Small intestine (tissue), 7 donors: ENCODE results near the gene ST7. TPM values are rescaled to one million over a fixed set of nuclear protein-coding genes. Genes with fewer than 3 reads are reported as not detected.

Experiments
- DNase-seq, 2 donors: peaks; one replicate each; pipeline versions ENCODE4 v3.0.0 to v3.0.0-alpha.2; 2013
- FAIRE-seq: peaks from 2 replicates; lab custom pipeline; 2012; peaks lifted over from hg19 to GRCh38; lab: Jason Lieb, UNC
- H3K27ac ChIP-seq, 3 donors: one replicate each; pipeline ENCODE4 v1.5.1; 2013; ENCODE audit warnings: low read length in 2 of 3, mild to moderate bottlenecking in 2 of 3, control low read depth in 1 of 3, inconsistent platforms in 1 of 3, low read depth in 1 of 3, moderate library complexity in 1 of 3
- H3K27me3 ChIP-seq, 3 donors: one replicate each; pipeline ENCODE4 v1.6.1; 2013; ENCODE audit warnings: low read length in 3 of 3, inconsistent platforms in 1 of 3; ENCODE audit not compliant: control insufficient read depth in 3 of 3, insufficient read depth in 3 of 3
- H3K36me3 ChIP-seq, 3 donors: one replicate each; pipeline ENCODE4 v1.6.1; 2013; ENCODE audit warnings: low read length in 3 of 3, inconsistent platforms in 1 of 3, low read depth in 1 of 3, mild to moderate bottlenecking in 1 of 3, moderate library complexity in 1 of 3; ENCODE audit not compliant: control insufficient read depth in 3 of 3, insufficient read depth in 2 of 3
- H3K4me1 ChIP-seq, 3 donors: one replicate each; pipeline ENCODE4 v1.6.1; 2013; ENCODE audit warnings: low read length in 2 of 3, inconsistent platforms in 1 of 3, low read depth in 1 of 3, mild to moderate bottlenecking in 1 of 3, moderate library complexity in 1 of 3; ENCODE audit not compliant: control insufficient read depth in 3 of 3, insufficient read depth in 2 of 3
- H3K4me3 ChIP-seq, 3 donors: one replicate each; pipeline ENCODE4 v1.5.1; 2013; ENCODE audit warnings: low read length in 3 of 3, control low read depth in 1 of 3, inconsistent platforms in 1 of 3, low read depth in 1 of 3, mild to moderate bottlenecking in 1 of 3, moderate library complexity in 1 of 3
- H3K9me3 ChIP-seq, 2 donors: one replicate each; pipeline ENCODE4 v1.6.1; 2013; ENCODE audit warnings: low read depth in 1 of 2, low read length in 1 of 2; ENCODE audit not compliant: control insufficient read depth in 2 of 2, insufficient read depth in 1 of 2
- WGBS, 3 donors: extraction: QIAGEN DNeasy Blood & Tissue Kit; methylation state at CpG; one replicate each; pipeline ENCODE4 v1.1.7; 2013; 5-methylcytosine and 5-hydroxymethylcytosine counted together
- polyA plus RNA-seq, 4 donors: library from polyadenylated mRNA; stranded (reverse) in 3 of 4; unstranded in 1 of 4; fragments of 200-250 nt in 3 of 4; fragments of 120-200 nt in 1 of 4; gene quantifications; one replicate each; pipeline versions ENCODE4 v1.2.1 to v1.2.3, GENCODE V29; 2013
- donor health status: healthy with polysubstance abuse.
- donor health status: control.
- donor health status: control.
- donor health status: Bipolar disorder and iron deficiency.
- donor health status: healthy.

The ST7 gene
- polyA plus RNA-seq, 4 donors: 8.3 to 27.7 (median 13.0) TPM

DNA sequence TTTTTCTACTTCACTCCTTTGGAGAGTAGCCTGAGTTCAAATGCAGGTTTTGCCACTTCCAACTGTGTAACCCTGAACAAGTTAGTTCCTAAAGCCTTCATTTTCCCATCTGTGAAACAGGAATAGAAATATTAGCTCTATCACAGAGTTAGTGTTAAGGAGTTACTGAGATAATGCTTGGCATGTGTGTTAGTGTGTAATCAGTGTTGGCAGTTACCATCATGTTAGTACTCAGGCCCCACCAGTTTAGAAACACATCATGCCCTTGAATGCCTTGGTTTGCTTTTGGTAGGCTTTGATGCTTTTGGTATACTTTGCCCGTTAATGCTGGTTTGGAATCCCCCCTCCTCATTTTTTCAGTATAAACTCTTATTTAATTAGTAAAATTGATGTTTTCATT is 249.9 kb downstream of the ST7 start:
- FAIRE-seq (no peak), DNase-seq (no peak)
- Histone ChIP-seq H3K4me3 (no peak overlapping the region), H3K9me3 (no peaks in the 10 kb centered on the region), H3K27ac (no peak overlapping the region), H3K4me1 (no peaks in the 10 kb centered on the region), H3K27me3 (no peaks in the 10 kb centered on the region), H3K36me3 (peaks cover 0 to 28% (median 2%) of the 10 kb centered on the region in 3 donors)
- 96 to 98% (median 96%) methylated on average over 1 of the region's 1 CpG for WGBS, 3 donors

GRCh38 chr7:117205873-117206272 is 252.6 kb downstream of the ST7 start:
- no peak for FAIRE-seq
- Histone ChIP-seq H3K4me1 (no peaks in the 10 kb centered on the region), H3K9me3 (no peaks in the 10 kb centered on the region), H3K36me3 (peaks cover 0 to 15% (median 2%) of the 10 kb centered on the region in 3 donors), H3K4me3 (no peak overlapping the region), H3K27me3 (no peaks in the 10 kb centered on the region), H3K27ac (no peak overlapping the region)
- WGBS, 3 donors: 85 to 88% (median 86%) methylated on average over 2 of the region's 2 CpGs
- no peak for DNase-seq

DNA sequence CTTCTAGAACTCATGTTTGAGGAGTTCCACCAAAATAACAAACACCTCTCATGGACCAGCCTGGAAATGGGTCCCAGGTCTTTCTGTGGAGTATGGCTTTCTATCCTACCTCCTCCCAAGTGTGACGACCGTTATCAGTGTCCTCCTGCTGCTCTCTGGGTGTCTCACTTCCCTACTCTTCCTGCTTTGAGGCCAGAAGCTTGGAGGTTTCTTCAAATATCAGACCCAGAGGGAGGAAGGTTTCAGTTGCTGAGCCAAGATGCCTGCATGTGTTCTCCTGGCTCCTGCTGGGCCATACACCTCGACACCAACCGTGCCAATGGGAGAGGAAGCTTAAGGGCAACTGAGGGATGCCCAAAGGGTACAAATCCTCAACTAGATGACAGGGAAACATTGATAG is 255.0 kb downstream of the ST7 start:
- 83 to 94% (median 89%) methylated on average over 4 of the region's 4 CpGs for WGBS, 3 donors
- no peak for FAIRE-seq

DNA sequence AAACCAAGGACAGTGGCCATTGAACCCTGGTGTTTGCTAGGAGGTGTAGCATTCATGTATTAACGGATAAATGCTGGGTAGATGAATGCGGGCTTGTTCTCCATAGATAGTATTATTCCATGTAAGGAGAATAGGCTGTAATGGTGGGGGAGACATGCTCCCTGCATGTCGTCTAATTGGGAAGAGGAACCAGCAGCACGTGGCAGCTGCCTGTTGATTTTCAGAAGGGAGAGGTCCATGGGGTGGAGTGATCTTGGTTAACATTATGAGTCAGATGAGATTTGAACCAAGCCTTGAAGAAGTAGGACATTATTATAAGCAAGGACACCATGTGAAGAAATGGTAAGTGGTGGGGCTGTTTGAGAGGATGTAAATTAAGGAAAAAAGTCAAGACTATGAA is 257.1 kb downstream of the ST7 start:
- WGBS, 3 donors: 84 to 96% (median 91%) methylated on average over 4 of the region's 4 CpGs
- Histone ChIP-seq H3K36me3 (peaks cover 0 to 7% (median 0%) of the 10 kb centered on the region in 3 donors), H3K4me1 (no peaks in the 10 kb centered on the region), H3K4me3 (no peak overlapping the region), H3K27me3 (no peaks in the 10 kb centered on the region), H3K27ac (no peak overlapping the region), H3K9me3 (no peaks in the 10 kb centered on the region)
- no peak for DNase-seq
- no peak for FAIRE-seq

More for the DNA sequence above, 255.0 kb downstream of the ST7 start:
- Histone ChIP-seq H3K9me3 (no peaks in the 10 kb centered on the region), H3K27ac (no peak overlapping the region), H3K4me3 (no peak overlapping the region), H3K36me3 (peaks cover 0 to 6% (median 0%) of the 10 kb centered on the region in 3 donors), H3K4me1 (no peaks in the 10 kb centered on the region), H3K27me3 (no peaks in the 10 kb centered on the region)
- no peak for DNase-seq

- Histone ChIP-seq H3K4me1 (no peaks in the 10 kb centered on the region), H3K27ac (no peak overlapping the region), H3K36me3 (peaks cover 0 to 10% (median 0%) of the 10 kb centered on the region in 3 donors), H3K4me3 (no peak overlapping the region), H3K27me3 (no peaks in the 10 kb centered on the region), H3K9me3 (no peaks in the 10 kb centered on the region)
- WGBS, 3 donors: 65 to 72% (median 65%) methylated on average over 3 of the region's 3 CpGs
- FAIRE-seq (no peak), DNase-seq (no peak)
Observed at GRCh38 chr7:117210908-117211307, 257.6 kb downstream of the ST7 start.

GRCh38 chr7:117211614-117212013 is 258.3 kb downstream of the ST7 start:
- Histone ChIP-seq H3K4me1 (no peaks in the 10 kb centered on the region), H3K27me3 (no peaks in the 10 kb centered on the region), H3K9me3 (no peaks in the 10 kb centered on the region), H3K27ac (no peak overlapping the region), H3K36me3 (peaks cover 0 to 12% (median 0%) of the 10 kb centered on the region in 3 donors), H3K4me3 (no peak overlapping the region)
- no peak for DNase-seq
- FAIRE-seq: no peak

DNA sequence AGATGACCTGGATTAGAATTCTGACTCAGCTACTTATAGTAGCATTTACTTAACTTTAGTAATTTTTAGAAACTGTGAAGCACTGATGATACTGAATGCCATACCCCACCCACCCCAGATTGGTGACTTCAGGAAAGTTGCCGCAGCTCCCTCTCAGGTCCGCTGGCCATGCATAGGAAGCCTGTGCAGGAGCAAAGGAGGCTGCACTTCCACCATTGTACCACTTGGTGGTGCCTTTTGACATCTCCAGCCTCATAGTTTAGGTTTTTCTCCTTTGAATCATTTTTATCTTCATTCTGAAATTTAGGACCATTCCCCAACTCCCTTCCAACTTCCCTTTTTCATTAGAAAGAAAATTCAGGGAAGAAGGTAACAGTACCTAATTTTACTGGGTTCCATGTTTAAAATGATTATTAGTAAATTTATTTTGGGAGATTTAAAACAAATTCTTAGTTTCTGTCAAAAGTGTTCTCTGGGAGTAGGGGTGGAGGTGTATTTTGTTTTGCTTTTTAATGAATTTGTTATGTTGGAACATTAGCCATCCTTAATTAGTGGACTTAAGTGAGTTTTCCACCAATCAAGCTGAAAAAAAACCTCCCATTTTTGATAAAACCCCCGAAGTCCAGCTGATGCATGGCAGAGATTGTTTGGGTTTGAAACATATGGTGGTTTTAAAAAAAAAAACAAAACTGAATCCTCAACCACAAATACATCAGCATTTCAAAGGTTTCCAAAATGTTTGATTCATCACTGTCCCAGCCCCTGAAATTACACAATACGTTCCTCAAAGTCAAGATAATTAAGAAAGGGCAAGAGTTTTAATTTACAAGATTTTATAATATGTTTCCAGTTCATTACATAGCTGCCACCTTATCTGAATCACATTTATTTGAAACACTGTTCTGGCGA is 259.9 kb downstream of the ST7 start:
- Histone ChIP-seq H3K27ac (no peak overlapping the region), H3K4me3 (no peak overlapping the region), H3K4me1 (no peaks in the 10 kb centered on the region), H3K36me3 (peaks cover 0 to 12% (median 0%) of the 10 kb centered on the region in 3 donors), H3K27me3 (no peaks in the 10 kb centered on the region), H3K9me3 (no peaks in the 10 kb centered on the region)
- WGBS, 3 donors: 66 to 74% (median 67%) methylated on average over 5 of the region's 5 CpGs
- peak; percentile 58 to 64 for DNase-seq
- FAIRE-seq: no peak

- Histone ChIP-seq H3K27me3 (no peaks in the 10 kb centered on the region), H3K9me3 (no peaks in the 10 kb centered on the region), H3K27ac (no peak overlapping the region), H3K4me3 (no peak overlapping the region), H3K36me3 (peaks cover 0 to 16% (median 0%) of the 10 kb centered on the region in 3 donors), H3K4me1 (no peaks in the 10 kb centered on the region)
- DNase-seq (no peak), FAIRE-seq (no peak)
- WGBS, 3 donors: 94 to 97% (median 95%) methylated on average over 1 of the region's 1 CpG
Observed at GRCh38 chr7:117216010-117216409, 262.7 kb downstream of the ST7 start.
